Fibroblast of the conjunctiva (primary cell): Measurements from ENCODE around the gene KCTD8.
"Not testable (repeated sequence)": the region's sequence is repeated elsewhere in the genome, so short reads cannot be mapped to it uniquely, and the experiment has no call there.

Experiments used
- DNase-seq: peaks from one replicate; pipeline ENCODE4 v3.0.0-alpha.2; 2010; ENCODE audit warnings: low read depth

Gene KCTD8

DNA sequence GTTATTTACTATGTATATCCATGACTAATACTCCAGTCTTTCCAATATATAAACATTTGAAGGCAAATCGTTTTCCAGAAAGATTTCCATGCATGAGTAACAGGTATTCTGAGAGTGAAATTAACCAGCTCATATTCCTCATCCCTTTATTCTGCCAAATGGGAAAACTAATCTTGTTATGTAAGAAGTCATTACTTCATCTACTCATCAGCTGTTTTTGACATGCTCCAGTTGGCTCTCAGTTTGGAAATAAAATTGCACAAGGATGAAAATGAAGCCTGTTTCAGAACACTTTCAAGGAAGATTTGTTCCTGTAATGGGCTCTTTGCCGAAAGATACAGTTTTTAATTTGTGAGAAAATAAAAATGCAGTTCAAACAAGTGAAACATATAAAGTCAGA is 121.9 kb downstream of the KCTD8 start:
- DNase-seq: no peak

DNA sequence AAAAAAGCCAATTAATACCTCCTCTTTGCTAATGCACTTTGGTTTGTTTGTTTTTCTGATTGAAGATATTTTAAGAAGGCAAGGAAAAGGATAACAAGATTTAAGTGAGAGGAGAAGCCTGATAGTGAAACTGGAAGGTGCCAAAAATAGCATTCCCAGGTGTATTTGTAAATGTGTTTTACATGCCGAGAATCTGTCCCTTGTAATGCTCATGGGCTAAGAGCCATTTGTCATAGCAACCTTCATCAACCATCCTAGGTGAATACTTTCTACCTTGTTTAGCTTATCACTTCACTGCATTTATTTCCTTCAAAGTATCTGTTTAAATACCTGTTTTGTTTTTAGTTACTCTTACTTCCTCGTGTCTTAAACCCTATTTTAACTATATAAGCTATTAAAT is 127.8 kb downstream of the KCTD8 start:
- no peak for DNase-seq

DNA sequence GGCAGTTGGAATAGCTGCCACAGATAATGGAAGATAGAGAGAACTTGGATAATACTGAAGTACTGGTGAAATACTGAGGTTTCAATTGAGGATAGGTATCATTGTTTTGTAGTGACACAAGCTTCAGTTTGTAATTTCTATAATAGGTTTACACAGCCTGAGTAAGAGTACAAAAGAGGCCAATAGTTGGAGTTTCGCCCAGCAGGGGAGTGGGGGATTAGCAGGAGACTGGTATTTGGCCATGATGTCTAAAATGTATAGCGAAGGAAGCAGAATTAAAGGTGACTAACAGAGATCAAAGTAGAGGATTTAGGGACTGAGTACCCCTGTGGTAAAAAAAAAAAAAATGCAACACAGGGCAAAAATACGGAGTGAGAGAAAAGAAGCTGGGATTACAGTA is 129.5 kb downstream of the KCTD8 start:
- no peak for DNase-seq

DNA sequence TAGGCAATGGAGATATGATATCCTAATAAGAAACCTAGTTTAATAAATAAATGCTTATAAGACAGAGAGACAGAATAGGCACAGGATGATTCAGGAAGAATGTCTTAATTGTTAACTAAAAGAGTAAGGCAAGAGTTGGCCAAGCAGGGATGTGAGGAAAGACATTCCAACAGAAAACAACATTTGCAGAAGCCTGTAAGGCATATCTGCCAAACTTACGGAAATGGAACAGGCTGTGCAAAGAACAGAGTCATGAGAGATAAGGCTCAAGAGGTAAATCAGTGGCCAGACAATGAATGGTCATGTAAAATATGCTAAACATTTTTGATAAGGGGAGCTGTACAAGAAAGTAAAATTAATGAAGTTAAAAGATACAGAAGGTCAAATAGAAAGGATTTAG is 134.9 kb downstream of the KCTD8 start:
- no peak for DNase-seq

DNA sequence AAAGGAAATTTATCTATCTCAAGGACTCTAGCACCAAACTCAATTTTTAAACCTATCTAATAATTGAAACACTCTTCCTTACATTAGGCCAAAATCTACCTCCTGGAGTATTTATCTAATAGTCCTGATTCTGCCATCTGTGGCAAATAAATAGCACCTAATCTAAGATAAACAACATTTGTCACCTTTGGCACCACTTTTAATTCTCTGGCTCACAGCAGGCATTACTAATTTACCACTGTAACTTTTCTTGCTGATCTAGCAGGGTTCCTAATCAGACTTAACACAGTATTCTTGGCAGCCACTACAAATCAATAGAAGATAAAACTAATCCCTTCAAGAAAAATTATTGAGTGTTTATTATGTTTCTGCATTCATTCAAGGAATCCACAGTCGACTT is 161.1 kb downstream of the KCTD8 start:
- DNase-seq: no peak

DNA sequence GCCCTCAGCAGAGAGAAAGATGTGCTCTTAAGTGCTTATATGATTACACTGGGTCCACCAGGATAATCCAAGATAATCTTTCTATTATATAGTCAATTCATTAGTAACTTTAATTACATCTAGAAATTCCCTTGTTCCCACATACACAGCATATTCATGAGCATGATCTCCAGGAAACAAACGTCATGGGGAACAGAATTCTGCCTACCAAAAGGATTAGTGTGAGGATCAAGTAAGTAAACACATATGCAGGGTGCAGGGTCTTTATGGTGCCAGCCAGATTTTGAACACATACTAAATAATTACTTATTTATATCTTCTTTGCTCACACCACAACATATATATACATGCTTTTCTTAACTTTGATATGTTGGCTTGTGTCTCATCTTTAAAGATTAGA is 169.1 kb downstream of the KCTD8 start:
- no peak for DNase-seq

DNA sequence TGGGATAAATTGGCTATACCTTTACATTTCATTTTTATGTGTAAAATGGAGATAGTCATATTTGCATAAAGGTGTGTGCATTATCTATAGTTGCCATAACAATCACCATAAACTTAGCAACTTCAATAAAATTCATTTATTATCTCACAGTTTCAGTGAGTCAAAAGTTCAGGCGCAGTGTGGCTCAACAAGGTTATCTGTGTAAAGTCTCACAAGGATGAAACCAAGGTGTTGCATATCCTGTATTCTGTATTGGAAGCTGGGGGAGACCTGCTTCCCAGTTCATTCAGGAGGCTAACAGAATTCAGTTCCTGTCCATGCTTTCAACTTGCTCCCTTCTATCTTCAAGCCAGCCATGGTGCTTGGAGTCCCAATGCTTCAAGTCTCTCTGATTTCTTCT is 169.5 kb downstream of the KCTD8 start:
- no peak for DNase-seq

DNA sequence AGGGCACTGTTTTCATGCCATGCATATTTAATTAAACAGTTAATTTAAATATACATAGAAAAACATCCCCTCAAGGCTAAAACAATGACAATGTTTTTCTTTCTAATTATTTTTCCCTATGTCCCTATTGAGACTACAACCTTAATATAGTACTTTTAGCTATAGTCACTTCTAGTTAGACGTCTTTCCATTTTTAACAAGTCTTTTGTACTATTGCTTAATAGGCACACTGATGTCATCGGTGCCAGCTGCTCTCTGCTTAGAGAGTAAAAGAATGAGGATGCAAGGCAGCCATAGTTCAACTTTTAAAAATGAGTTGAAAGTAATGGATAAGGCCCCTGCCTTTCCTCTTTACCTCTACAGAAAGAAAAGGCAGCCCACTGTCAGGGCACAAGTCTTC is 191.1 kb downstream of the KCTD8 start:
- DNase-seq: no peak

DNA sequence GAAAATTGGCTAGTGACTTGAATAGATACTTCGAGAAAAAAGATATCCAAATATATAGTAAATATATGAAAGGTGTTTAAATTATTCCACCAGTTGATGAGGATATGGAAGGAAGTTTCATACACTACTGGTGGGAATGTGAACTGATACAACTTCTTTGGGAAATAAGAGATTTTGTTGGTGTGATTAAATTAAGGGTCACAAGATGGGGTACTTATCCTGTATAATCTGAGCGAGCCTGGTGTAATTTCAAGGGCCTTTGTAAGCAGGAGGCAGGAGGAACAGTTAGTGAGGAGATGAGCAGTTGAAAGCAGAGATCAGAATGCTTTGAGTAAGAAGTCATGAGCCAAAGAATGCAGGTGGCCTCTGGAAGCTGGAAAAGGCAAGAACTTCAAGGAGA is 192.2 kb downstream of the KCTD8 start:
- no peak for DNase-seq

DNA sequence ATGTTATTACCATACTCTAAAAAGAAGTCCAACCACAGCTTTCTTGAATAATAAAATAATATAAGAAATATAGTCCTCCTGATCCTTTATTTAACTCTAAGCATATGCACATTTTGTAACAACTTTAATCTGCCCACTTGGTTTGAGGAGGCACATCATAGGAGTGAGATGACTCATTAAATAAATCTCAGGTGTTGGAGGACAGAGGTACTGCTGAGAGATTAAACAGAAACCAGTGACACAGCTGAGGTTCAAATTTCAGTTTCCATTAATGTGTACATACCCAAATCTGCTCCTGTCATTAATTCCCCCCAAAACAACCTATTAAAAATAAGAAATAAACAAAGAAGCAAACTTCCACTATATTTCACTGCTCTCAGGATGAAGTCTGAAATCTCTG is 211.0 kb downstream of the KCTD8 start:
- no peak for DNase-seq

DNA sequence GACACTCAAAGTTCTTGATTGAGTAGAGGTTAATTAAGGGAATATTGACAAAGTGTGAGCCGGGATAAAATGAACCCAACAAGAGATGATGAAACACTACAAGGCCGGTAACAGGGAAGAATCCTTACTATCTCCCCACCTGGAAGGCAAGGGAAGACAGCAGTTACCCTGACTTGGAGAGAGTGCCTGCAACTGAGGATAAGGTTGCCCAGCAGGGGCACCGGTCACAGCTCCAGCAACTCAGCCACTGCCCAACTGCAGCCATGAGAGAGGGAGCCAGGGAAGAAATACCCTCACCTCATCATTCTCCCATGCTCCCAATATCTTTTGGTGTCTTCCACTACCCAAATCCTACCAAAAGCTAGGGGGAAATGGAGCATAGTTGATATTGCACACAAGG is 212.7 kb downstream of the KCTD8 start:
- DNase-seq: no peak

DNA sequence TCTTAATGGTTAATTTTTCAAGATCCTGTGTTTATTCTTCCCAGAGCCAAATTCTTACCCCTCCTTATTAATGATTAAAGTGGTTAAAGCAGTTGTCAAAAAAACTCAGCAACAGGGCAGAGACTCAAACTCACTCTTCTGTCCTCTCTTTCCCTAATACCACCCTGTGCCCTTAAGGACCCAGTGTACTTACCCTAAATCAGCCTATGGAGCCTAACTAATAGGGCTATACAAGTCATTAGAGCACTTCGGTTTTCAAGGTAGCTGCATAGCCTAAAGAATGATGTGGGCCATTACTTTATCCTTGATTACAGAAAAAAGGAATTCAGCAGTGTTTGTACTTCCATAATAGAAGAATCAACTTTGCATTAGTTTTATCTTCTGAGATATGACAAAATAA is 216.3 kb downstream of the KCTD8 start:
- no peak for DNase-seq

DNA sequence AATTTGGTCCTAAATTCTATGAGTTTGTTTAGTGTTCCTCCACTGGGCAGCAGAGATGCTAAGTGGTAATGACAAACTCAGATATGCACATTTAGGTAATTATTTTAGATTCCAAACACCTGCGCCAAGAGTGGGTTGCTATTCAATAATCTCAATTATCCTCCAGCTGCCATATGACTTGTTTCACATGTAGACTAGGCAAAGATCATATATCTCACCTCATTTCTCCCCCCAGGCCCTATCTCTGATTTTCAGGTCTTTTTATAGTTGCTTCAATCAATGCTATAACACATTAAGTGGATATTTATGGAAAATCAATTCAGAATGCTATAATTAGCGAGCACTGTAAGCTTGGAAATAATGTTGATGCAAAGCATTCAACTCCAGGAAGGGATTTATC is 217.6 kb downstream of the KCTD8 start:
- no peak for DNase-seq

DNA sequence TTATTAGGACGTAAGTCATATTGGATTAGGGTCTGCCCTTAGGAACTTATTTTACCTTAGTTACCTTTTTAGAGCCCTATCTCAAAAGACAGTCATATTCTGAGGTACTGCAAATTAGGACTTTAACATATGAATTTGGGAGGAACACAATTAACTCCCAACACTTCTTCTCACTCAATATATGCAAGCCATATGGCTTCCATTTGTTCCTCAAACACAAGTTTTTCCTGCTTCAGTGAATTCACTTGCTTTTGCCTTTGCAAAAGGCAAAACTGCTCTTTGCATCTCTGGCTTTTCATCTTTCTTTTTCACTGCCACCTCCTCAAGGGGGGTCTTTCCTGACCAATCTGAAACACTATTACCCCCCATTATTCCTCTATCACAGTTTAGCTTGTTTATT is 220.3 kb downstream of the KCTD8 start:
- no peak for DNase-seq

DNA sequence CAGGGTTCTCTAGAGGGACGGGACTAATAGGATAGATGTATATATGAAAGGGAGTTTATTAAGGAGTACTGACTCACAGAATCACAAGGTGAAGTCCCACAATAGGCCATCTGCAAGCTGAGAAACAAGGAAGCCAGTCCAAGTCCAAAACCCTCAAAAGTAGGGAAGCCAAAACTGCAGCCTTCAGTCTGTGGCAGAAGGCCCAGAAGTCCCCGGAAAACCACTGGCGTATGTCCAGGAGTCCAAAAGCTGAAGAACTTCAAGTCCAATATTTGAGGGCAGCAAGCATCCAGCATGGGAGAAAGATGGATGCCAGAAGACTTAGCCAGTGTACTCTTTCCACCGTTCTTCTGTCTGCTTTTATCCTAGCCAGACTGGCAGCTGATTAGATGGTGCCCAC is 227.2 kb downstream of the KCTD8 start:
- DNase-seq: no peak

DNA sequence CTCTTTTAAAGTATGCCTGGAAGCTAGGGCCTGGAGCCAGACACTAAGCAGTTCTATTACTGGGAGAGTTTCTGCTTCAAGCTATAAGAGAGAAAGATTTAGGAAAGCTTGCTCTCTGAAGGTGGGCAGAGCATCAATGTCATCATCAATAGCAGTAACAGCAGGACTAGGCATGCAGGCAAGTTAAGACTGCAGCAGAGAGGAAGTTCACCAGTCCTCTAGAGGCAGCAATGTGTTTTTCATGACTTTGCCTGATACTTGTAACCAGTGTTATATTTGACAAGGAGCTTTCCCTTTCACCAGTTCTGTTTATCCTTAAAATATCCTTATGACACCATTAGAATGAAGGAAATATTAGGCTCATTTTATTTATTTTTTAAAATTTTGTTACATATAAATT is 237.9 kb downstream of the KCTD8 start:
- DNase-seq: no peak

DNA sequence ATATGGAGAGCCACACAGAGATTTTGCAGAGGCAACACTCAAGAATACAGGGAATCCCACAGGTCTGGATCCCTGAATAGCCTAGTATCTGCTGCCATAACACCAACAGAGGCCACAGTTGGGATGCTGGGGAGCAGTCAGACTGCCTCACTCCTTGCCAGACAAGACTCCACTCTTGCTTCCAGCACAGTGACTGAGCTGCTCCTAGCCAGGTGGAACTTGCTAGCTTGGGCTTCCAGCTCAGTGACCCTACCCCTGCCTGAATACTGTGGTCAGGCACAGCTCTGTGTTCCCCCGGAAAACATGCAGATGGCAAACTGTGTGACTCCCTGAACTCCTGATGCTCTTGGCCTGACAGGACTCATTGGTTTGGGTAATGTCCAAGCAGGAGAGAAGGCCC is 251.8 kb downstream of the KCTD8 start:
- DNase-seq: no peak

DNA sequence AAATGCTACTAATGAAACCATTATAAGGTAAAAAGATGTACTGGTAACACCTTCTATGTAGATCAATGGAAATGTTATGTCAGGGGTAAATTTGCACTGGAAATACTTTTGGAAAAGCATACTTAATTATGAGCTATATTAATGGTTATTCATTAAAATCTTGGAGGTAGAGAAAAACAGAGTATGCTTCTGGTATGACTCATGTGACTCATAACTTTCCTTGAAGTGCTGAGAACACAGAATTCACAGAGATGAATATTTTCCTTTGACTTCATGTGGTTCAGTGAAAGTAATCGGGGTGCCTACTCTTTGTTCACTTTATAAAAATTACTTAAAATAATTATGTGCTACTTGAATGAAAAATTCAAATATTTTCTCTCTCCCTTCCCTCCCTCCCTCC is 254.2 kb downstream of the KCTD8 start:
- DNase-seq: no peak

DNA sequence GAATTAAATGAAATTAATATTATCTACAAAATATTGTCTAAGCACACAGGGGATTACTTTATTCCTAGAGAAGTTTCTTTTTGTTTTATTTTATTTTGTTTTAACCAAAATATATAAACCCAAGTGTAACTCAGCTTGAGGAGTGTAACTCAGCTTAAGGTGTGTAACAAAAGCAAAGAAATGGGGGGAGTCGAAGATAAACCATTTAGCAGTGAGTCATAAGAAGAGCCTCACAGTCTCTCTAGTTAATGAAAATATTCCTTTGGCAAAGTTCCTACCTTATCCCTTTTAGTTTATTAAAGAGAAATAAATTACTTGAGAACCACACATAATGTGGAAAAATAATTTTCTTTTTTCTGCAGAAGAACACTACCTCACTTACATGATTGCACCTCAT is 261.8 kb downstream of the KCTD8 start:
- no peak for DNase-seq

DNA sequence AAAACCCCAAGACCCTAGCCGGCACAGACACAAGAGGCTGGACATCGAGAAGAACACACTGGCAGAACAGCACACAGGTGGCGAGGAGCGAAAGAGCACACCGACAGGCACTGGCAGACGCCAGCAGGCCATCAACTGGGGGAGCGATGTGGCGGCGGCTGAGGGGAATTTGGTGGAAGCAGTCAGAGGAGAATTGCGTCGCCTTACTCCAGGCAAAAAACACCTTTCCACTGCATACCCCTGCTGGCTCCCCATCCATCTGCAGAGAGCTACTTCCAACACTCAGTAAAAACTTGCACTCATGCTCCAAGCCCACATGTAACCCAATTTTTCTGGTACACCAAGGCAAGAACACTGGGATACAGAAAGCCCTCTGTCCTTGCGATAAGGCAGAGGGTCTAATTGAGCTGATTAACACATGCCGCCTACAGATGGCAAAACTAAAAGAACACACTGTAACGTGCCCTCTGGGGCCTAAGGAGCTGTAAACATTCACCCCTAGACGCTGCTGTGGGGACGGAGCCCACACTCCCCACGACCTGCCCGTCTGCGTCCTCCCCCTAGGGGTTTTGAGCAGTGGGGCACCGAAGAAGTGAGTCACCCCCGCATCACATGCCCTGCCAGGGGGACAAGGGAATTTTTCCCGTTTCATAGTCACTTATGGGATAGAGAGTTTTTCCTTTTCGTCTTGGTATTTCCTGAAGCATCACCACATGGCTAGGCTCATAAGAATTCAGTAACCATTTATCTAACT is 262.3 kb downstream of the KCTD8 start:
- DNase-seq: no peak

DNA sequence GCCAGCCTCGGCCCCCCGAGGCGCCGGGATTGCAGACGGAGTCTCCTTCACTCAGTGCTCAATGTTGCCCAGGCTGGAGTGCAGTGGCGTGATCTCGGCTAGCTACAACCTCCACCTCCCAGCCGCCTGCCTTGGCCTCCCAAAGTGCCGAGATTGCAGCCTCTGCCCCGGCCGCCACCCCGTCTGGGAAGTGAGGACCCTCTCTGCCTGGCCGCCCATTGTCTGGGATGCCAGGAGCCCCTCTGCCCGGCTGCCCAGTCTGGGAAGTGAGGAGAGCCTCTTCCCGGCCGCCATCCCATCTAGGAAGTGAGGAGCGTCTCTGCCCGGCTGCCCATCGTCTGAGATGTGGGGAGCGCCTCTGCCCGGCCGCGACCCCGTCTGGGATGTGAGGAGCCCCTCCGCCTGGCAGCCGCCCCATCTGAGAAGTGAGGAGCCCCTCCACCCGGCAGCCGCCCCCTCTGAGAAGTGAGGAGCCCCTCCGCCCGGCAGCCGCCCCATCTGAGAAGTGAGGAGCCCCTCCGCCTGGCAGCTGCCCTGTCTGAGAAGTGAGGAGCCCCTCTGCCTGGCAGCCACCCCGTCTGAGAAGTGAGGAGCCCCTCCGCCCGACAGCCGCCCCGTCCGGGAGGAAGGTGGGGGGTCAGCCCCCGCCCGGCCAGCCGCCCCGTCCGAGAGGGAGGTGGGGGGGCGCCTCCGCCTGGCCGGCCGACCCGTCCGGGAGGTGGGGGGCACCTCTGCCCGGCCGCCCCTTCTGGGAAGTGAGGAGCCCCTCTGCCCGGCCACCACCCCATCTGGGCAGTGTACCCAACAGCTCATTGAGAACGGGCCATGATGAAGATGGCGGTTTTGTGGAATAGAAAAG is 266.9 kb downstream of the KCTD8 start:
- DNase-seq: not testable (repeated sequence)

DNA sequence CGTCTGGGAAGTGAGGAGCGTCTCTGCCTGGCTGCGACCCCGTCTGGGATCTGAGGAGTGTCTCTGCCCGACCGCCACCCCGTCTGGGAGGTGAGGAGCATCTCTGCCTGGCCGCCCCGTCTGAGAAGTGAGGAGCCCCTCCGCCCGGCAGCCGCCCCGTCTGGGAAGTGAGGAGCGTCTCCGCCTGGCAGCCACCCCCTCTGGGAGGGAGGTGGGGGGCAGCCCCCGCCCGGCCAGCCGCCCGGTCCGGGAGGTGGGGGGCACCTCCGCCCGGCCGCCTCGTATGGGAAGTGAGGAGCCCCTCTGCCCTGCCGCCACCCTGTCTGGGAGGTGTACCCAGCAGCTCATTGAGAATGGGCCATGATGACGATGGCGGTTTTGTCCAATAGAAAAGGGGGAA is 280.8 kb downstream of the KCTD8 start:
- not testable (repeated sequence) for DNase-seq

DNA sequence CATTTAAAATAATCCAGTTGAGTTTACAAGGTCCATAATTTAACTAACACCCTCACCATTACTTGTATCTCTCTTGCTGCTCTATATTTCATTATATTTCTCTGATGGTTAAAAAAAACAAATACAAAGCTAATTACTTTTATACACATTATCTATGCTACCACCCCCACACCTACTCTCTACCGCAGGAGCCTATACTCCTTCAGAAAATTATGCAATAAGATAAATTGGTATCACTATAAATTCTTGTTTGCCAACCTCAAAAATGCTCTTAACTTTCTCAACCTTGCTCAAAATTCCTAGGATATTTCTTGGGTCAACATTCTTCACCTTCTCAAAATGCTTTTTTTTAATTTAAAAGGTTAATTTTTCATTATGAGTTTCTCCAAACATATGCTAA is 282.7 kb downstream of the KCTD8 start:
- no peak for DNase-seq
